HG03159 (cell line): ENCODE data around the gene PPFIBP2.
A peak's percentile ranks its signal among the peaks of the same experiment; 100 is the strongest.

Experiments
- ATAC-seq: cut with Tn5 transposase; IDR thresholded peaks from one replicate; pipeline ENCODE4 v1.9.1; 2021; ENCODE audit warnings: mild to moderate bottlenecking, moderate library complexity; ENCODE audit not compliant: unreplicated experiment

PPFIBP2 gene

GRCh38 chr11:7621090-7621489 lies 107.3 kb downstream of the PPFIBP2 start:
- no peak for ATAC-seq

GRCh38 chr11:7621554-7621953 lies 107.8 kb downstream of the PPFIBP2 start:
- ATAC-seq, result no peak

- no peak for ATAC-seq
Measured at GRCh38 chr11:7622721-7623120, 108.9 kb downstream of the PPFIBP2 start.

- ATAC-seq, result no peak
Measured at GRCh38 chr11:7628660-7629059, 114.9 kb downstream of the PPFIBP2 start.

- ATAC-seq, result no peak
Measured at GRCh38 chr11:7630002-7630401, 116.2 kb downstream of the PPFIBP2 start.

- no peak for ATAC-seq
Measured at GRCh38 chr11:7632211-7632610, 118.4 kb downstream of the PPFIBP2 start.

- no peak for ATAC-seq
Measured at GRCh38 chr11:7635137-7635536, 121.3 kb downstream of the PPFIBP2 start.

- no peak for ATAC-seq
Measured at GRCh38 chr11:7635708-7636107, 121.9 kb downstream of the PPFIBP2 start.

- ATAC-seq, result no peak
Measured at GRCh38 chr11:7636350-7636749, 122.6 kb downstream of the PPFIBP2 start.

- ATAC-seq, result no peak
Measured at GRCh38 chr11:7637447-7638157, 123.8 kb downstream of the PPFIBP2 start.

- peak; percentile 75 for ATAC-seq
Measured at GRCh38 chr11:7638710-7639642, 125.2 kb downstream of the PPFIBP2 start.

- no peak for ATAC-seq
Measured at GRCh38 chr11:7639643-7640025, 125.8 kb downstream of the PPFIBP2 start.

- ATAC-seq, result no peak
Measured at GRCh38 chr11:7640816-7641215, 127.0 kb downstream of the PPFIBP2 start.

GRCh38 chr11:7642747-7643146 lies 128.9 kb downstream of the PPFIBP2 start:
- ATAC-seq, result no peak

- no peak for ATAC-seq
Measured at GRCh38 chr11:7643314-7643713, 129.5 kb downstream of the PPFIBP2 start.

GRCh38 chr11:7645206-7645605 lies 131.4 kb downstream of the PPFIBP2 start:
- ATAC-seq, result no peak

- no peak for ATAC-seq
Measured at GRCh38 chr11:7646866-7647265, 133.1 kb downstream of the PPFIBP2 start.

GRCh38 chr11:7648264-7648663 lies 134.5 kb downstream of the PPFIBP2 start:
- ATAC-seq, result no peak

GRCh38 chr11:7651140-7651551 lies 137.3 kb downstream of the PPFIBP2 start:
- no peak for ATAC-seq

- ATAC-seq, result no peak
Measured at GRCh38 chr11:7651700-7652099, 137.9 kb downstream of the PPFIBP2 start.

GRCh38 chr11:7654195-7654705 lies 140.5 kb downstream of the PPFIBP2 start:
- no peak for ATAC-seq
